Measurements from ENCODE around the gene TEX2.

The TEX2 gene

DNA sequence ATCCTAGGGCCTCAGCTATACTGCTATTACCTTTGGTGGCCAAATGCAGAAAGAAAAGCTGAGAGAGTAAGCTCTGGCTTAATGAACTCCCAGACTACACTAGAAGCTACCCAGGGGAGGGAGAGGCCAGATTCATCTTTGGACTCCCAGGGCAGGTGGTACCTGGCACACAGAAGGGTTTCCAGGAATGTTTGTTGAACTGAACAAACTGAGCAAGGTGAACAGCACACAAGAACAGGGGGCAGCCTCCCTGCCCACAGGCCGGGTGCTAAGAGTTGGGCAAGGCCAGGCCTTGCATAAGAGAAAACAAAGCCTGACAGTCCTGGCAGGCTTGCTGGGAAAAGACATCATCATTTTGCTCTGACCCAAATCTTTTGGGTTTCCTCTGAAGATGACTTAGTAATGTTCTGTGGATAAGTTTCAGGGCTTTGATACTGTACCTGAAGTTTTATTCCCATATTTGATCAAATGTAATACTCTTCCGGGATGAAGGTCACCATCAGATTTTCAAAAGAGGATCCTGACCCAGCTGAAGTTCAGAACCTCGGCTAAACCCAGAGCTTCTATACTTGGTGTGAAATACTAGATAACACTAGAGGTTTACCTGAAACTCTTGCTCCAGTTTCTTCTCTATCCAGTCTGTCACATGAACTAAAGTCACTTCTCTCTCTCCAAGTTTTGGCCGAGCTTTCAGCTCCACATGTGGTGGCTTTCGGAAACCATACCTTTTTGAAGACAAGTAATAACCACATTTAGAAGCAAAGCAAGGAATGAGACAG lies 112.6 kb downstream of the TEX2 start:
- no peak for DNase-seq (ENCODE audit: low read depth, low spot score)

DNA sequence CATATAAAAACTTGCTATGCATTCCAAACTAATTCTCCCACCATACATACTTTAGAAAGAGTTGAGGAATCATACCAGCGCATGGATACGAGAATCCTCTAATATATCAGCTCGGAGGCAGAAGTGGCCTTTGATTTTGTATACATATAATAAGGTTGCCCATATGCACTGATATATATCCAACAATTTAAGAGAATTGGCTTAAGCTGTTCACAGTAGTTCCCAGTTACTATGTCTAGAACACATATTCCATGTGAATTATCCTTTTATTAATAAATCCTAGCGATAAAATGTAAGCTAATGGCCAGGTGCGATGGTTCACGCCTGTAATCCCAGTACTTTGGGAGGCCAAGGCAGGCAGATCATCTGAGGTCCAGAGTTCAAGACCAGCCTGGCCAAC lies 113.9 kb downstream of the TEX2 start:
- peak overlapping the region; percentile 97 for H3K27ac ChIP-seq
- DNase-seq (ENCODE audit: low read depth, low spot score), result no peak

More for the DNA sequence above, 112.6 kb downstream of the TEX2 start:
- no peak overlapping the region for H3K27ac ChIP-seq

DNA sequence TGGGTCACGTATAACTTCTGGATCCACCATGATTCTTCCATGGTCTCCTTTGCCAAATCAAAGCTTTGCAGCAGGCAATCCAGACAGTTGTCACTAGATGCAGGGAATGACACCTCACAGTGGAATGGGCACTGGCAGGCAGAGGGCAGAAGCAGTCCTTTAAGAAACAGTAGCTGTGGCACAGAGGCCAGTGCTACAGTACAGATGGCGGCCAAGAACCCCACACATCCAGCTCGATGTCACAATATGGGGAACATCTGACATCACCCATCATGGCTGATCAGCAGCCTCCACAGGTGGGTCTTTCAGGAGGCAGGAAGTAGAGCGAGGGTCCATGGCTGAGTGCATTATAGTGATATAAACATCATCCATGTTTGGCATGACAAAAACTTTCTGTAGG lies 114.4 kb downstream of the TEX2 start:
- peak overlapping the region; percentile 97 for H3K27ac ChIP-seq
- no peak for DNase-seq (ENCODE audit: low read depth, low spot score)

DNA sequence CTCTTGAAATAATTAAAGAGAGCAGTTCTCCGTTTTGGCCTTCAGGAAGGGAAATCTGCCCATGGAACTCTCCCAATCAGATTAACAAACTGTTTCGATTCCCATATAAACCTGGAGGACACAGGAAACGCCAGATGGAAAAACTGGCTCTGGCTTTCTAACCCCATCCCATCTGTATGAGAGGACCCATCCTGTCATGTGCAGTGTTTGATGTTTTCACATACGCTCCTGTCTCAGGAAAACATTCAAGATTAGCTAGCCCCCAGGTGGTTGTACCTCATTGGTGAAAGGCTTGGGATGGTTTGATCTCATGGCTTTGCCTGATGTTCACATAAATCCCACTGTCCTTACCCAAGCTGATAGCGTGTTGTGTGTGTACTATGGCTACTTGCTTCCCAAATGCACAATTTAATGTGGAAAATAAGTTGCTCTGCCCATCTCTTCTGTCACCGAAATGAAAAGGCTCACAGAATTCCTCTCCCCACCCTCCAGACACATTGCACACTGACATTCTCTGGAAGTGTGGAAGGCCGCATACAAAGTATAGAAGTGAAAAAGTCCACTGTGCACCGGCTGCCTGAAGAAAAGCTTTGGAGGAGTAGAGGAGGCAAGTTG lies 114.9 kb downstream of the TEX2 start:
- no peak for DNase-seq (ENCODE audit: low read depth, low spot score)
- peak overlapping the region; percentile 97 for H3K27ac ChIP-seq

DNA sequence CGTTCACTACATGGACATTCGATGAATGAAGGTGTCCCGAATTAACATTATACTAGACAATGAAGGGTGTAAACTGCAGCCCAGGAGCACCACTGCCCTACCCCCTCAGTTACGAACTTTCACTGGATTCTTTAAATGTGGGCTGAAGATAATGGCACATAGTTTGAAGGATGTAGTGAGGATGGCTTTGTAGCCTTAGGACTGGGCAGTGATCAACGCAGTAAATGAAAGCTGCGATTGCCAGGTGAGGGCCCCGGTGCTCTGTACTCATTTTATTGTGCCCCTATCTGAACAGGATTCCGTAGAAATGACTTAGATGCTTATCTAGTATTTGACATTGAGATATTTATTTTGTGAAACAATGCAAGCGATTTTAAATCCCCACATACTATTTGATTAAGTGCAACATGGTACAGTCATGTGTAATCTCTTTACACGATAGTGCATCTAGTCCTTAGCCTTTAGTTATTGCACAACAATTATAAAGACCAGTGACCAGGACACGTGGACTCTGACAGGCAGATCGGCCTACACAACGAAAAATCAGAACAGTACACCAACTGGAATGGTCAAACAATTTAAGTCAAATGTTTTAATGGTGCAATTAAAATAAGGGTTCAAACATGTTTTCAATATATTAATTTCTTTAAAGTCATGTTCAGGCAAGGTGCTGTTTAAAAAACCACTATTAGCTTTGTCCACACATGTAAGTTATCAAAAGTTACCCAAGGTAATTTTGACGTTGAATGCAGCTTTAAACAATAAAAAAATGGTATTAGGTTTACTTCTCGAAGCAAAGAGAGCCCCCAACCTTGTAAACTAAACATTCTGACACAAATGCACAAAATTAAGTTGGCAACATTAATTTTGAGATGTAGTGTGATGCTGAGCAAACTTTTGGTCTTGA lies 115.7 kb downstream of the TEX2 start:
- DNase-seq (ENCODE audit: low read depth, low spot score), result no peak
- peak overlapping the region; percentile 97 for H3K27ac ChIP-seq

DNA sequence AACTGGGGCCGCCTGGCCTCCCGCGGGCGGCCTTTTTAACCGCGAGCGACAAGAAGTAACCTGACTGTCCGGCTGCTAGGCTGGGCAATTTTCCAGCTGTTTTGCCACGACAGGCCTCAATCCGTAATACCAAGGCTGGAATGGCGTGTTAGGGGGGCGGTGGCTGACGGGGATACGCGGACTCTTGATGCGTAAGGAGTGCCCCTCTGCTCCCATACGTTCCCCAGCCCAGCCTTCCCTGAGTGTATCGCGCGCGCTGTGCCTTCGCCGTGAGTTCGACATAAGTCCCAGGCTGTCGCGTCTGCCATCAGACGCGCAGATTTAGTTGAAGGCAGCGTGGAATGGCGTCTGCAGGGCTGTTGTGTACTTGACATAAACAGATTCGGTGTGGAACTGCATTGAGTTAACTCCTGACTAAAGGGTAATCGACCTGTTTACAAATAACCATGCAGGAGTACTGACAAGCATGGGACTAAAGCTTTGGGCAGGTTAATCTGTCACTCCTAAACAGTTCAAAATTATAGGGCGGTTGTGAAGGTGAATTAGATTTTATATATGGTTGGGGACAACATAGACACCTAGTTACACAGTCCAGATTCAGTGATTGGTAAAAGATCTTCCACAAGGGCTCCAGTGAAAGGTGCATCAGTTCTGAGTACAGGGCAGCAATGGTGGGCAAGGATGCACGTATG lies 116.5 kb downstream of the TEX2 start:
- DNase-seq (ENCODE audit: low read depth, low spot score), result peak; percentile 60
- H3K27ac ChIP-seq, result peak overlapping the region; percentile 97

DNA sequence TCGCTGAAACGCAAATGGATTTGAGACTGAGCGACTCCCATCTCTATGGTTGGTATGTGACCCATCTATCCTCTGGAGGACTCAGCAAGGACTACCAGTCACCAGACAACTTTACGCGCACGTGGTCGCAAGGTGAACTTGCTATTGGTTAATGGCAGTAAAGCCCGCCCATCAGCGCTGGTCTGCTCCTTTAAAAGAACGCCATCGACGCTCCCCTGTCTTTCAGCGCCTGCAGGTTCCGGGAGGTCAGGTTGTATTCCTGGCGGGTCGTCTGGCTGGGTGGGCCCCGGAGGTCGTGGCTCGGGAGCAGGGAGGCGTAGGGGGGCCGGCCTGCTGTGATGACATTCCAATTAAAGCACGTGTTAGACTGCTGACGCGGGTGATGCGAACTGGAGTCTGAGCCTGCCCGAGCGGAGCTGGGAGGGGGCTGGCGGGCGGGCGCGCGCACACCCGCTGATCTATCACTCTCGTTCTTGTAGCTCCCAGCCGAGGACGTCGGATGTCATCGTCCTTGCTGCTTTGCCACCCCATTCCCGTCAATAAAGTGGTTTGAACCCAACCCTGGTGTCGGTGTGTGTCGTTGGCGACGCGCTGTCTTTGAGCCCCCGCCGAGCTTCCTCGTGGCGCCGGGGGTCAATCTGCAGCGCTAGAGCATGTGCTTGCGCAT lies 117.2 kb downstream of the TEX2 start:
- H3K27ac ChIP-seq, result peak overlapping the region; percentile 97
- DNase-seq (ENCODE audit: low read depth, low spot score), result peak; percentile 100

DNA sequence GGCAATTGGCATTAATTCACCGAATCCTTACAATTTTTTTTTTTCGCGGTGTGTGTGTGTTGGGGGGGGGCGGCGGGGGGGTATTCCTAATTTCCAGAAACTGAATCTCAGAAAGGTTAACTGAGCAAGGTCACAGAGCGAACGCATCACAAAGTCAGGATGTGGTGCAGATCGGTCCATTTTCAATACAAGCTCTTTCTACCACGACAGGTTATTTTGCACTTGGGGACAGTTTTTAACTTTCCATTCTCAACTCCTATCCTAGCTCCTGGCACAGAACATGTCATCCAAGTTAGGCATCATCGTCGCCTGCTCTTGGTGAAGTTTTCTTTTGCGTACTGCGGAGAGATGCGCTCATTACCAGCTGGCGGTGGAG lies 117.7 kb downstream of the TEX2 start:
- no peak for DNase-seq (ENCODE audit: low read depth, low spot score)
- peak overlapping the region; percentile 97 for H3K27ac ChIP-seq

DNA sequence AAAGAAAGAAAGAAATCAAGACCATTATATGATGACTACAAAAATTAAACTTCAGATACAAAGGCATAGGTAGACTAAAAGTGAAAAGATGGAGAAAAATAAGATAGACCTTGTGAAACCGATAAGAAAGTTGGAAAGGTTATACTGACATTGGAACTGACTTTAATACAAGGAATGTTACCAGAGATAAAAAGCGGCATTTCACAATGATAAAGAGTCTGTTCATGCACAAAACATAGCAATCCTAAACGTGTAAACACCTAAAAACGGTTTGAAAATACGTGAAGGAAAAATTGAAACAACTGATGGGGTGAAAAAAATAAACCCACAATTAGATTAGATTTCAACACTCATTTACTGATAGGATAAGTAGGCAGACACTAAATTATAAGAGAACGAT lies 123.5 kb downstream of the TEX2 start:
- no peak overlapping the region for H3K27ac ChIP-seq
- DNase-seq (ENCODE audit: low read depth, low spot score), result no peak

DNA sequence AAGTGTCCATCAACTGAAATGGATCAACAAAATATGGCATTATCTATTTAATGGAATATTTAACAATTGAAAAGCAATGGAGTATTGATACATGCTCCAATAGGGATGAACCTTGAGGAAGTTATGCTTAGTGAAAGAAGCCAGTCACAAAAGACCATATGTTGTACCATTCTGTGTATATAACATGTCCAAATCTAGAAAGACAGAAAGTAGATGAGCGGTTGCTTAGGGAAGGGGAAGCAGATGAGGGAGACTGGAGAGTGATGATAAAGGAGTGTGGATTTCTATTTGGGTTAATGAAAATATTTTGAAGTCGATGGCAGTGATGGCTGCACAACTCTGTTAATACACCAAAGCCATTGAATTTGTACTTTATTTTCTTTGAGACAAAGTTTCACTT lies 124.6 kb downstream of the TEX2 start:
- no peak for DNase-seq (ENCODE audit: low read depth, low spot score)
- H3K27ac ChIP-seq, result no peak overlapping the region

DNA sequence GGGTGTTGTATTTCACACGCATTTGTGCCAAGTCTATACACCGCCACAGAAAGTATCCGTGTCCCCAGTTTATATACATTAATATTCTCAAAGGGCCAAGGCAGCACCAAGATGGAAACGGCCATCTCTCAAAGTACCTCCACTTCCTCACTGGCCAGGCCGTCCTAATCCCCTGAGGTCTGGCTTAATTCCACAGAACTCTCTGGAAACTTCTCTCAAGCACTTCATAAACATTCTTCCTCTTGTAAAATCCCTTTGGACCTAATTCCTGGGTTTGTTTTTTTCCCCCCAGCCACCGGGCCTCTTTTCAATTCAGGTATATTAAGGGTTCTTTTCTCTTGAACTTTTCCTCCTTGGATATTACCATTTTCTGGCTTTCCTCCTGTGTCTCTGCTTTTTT lies 128.1 kb downstream of the TEX2 start:
- H3K27ac ChIP-seq, result no peak overlapping the region
- DNase-seq (ENCODE audit: low read depth, low spot score), result no peak

DNA sequence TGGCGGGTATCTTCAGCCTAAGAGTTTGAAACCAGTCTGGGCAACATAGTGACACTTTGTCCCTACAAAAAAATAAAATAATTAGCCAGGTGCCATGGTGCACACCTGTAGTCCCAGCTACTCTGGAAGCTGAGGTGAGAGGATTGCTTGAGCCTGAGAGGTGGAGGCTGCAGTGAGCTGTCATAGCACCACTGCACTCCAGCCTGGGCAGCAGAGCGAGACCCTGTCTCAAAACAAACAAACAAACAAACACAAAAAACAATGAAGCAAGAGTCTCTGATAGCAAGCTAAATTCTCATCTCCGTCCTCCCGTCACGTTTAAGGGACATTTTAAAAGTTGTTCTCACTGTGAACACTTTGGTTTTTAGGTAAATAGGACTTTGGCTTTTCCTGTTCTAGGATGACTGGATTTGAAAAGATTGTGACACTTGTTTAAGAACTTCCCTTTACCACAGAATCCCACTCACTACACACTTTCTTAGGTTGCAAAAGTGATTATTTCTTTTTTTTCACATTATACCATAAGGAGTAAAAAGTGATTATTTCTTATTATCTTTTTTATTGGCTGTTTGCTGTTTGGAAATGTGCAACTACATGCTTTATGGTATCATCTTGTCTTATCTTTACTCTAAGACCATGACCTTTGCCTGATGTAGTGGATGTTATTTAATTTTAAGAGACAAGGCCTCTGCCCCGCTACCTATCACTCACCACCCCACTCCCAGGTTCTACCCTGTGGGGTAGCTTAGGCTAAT lies 128.7 kb downstream of the TEX2 start:
- H3K27ac ChIP-seq, result no peak overlapping the region
- DNase-seq (ENCODE audit: low read depth, low spot score), result no peak

DNA sequence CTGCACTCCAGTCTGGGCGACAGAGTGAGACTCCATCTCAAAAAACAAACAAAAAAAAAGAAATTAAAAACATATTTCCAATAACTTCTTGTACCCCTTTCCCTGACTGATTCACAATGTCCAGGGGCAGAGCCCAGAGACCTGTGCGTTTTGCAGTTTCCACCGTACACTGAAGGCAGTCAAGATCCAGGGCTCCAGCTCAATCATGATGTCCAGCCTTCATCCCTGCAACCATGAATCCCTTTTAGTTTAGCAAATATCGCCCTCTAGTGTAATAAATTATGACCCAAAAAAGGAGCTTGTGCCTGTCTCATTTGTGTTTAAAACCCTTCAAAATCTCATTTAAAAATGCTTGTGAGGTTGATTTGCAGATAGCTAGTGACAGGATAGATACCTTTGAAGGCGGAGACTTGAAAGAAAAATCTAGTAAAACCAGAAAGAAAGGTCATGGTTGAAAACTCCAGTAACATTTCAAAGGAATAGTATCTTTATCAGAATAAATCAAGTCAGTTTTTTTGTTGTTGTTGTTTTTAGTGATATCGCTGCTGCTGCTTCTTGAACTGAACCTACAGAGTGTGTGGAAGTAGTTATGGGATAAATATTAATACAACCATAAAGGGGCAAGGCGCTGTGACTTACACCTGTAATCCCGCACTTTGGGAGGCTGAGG lies 129.4 kb downstream of the TEX2 start:
- no peak overlapping the region for H3K27ac ChIP-seq
- no peak for DNase-seq (ENCODE audit: low read depth, low spot score)

DNA sequence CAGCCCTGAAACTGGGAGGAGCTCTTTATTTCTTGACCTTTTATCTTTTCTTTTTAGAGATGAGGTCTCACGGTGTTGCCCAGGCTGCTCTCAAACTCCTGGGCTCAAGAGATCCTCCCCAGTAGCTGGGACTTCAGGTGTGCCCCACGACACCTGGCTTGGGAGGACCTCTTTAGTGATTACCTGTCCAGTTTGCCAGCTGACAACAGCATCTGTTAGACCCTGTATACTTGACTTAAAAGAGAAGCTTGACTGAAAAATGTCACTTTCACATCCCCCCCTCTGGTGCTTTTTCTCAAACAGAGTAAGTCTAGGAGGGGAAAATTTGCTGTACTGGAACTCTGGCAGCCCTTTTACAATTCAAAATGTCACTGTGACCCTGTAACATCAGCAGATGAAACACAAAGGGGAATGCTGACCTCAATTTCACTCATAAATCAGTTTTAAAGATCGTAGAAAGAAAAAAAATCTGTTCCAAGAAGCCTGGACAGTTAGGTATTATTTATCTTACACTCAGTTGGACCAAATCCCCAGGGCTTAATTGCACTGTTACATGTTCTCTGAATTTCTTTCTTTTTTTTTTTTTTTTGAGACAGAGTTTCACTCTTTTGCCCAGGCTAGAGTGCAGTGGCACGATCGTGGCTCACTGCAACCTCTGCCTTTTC lies 131.3 kb downstream of the TEX2 start:
- H3K27ac ChIP-seq, result no peak overlapping the region
- no peak for DNase-seq (ENCODE audit: low read depth, low spot score)

DNA sequence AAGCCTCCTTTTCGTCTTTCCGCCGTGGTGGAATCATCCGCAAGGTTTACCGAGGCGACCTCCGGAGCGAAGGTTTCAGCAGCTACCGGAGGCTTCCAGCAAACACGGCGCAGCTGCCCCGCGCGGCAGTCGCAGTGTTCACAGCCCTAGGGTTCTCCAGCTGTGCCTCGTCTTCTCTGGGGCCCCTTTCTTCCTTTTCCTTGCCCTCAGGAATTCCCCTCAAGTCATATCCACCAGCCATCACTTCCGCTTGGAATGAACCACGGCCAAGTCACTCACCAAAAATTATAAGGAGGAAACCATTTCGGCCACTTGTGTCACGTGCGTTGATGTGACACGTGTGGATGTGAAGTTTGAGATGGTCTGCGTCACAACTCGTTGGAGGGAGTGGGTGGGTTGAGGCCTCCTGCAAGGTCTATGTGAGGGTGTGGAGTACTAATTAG lies 132.5 kb downstream of the TEX2 start:
- no peak for DNase-seq (ENCODE audit: low read depth, low spot score)
- peak overlapping the region; percentile 77 for H3K27ac ChIP-seq

DNA sequence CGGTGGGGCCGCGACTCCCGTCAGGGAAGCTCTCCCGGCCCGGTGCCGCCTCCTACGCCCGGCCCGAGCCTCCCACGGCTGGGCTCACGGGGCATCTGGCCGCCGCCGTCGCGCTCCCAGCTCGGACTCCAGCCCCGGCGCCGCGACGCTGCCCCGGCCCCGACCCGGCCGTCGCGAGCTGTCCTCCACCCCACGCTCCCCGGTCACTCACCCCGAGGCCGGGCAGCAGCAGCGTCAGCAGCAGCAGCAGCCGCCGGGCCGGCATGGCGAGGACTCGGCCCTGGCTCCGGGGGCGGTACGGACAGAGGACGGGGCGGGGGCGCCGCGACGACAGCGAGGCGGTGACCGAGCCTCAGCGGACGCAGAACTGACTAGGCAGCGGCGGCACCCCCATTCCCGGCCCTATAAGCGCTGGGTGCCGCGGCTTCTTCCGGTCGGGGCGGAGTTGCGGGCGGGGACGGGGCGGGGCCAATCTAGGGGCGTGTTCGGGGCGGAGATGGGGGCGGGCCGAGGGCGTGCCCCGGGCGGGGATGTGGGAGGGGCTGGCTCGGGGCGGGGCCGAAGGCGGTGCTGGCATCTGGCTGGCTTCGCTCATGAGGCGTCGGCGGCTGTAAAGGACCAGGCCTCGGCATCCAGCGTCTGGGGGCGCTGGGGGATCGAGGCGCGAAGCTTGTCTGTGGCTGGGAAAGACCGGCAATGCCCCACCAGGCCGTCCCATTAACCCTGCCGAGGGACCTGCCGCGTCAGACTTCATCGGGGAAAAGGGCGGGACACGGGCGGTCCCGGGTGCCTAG lies 133.1 kb downstream of the TEX2 start, which contains the start of gene ERN1:
Gene ERN1, minus strand, starts transcription at position 380 of the 794 bp plus-strand sequence. Its CDS starts 115 bp downstream, at position 265.
- H3K27ac ChIP-seq, result peak within 1 kb of the TSS; percentile 77
- peak; percentile 57 for DNase-seq (ENCODE audit: low read depth, low spot score)

DNA sequence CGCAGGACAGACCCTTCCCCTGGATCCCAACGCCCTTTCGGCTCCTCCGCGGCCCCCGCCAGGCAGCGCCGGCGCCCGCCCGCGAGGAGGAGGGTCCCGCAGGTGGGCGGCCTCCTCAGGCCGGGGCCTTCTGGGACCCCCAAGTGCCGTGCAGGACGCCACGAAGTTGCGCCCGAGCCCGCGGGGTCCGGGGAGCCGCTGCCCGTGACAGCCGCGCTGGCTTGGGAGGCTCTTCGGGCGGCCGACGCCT lies 133.6 kb downstream of the TEX2 start:
- peak overlapping the region; percentile 77 for H3K27ac ChIP-seq
- no peak for DNase-seq (ENCODE audit: low read depth, low spot score)

Data from epithelial cell of prostate (primary cell).